ENCODE results near the gene CNR2.
"Not testable (repeated sequence)": the region's sequence is repeated elsewhere in the genome, so short reads cannot be mapped to it uniquely, and the experiment has no call there.

DNA sequence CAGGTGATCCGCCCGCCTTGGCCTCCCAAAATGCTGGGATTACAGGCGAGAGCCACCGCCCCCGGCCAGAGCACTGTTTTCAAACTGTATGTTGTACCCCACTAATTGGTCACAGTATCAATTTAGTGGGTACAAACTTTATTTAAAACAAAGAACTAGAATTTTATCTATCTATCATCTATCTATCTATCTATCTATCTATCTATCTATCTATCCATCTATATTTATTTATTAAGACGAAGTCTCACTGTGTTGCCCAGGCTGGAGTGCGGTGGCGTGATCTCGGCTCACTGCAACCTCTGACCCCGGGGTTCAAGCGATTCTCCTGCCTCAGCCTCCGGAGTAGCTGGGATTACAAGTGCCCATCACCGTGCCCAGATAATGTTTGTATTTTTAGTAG lies 86.6 kb downstream of the CNR2 start:
- TF ChIP-seq, protein P1, sequence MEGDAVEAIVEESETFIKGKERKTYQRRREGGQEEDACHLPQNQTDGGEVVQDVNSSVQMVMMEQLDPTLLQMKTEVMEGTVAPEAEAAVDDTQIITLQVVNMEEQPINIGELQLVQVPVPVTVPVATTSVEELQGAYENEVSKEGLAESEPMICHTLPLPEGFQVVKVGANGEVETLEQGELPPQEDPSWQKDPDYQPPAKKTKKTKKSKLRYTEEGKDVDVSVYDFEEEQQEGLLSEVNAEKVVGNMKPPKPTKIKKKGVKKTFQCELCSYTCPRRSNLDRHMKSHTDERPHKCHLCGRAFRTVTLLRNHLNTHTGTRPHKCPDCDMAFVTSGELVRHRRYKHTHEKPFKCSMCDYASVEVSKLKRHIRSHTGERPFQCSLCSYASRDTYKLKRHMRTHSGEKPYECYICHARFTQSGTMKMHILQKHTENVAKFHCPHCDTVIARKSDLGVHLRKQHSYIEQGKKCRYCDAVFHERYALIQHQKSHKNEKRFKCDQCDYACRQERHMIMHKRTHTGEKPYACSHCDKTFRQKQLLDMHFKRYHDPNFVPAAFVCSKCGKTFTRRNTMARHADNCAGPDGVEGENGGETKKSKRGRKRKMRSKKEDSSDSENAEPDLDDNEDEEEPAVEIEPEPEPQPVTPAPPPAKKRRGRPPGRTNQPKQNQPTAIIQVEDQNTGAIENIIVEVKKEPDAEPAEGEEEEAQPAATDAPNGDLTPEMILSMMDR (IDR thresholded peaks at IDR 0.05), result not testable (repeated sequence)
- TF ChIP-seq POLR2A, POLR2AphosphoS5 (IDR thresholded peaks at IDR 0.05): not testable (repeated sequence)

All from prostate gland (tissue), 2 donors.